ENCODE data around the gene MEGF11.

Gene MEGF11

DNA sequence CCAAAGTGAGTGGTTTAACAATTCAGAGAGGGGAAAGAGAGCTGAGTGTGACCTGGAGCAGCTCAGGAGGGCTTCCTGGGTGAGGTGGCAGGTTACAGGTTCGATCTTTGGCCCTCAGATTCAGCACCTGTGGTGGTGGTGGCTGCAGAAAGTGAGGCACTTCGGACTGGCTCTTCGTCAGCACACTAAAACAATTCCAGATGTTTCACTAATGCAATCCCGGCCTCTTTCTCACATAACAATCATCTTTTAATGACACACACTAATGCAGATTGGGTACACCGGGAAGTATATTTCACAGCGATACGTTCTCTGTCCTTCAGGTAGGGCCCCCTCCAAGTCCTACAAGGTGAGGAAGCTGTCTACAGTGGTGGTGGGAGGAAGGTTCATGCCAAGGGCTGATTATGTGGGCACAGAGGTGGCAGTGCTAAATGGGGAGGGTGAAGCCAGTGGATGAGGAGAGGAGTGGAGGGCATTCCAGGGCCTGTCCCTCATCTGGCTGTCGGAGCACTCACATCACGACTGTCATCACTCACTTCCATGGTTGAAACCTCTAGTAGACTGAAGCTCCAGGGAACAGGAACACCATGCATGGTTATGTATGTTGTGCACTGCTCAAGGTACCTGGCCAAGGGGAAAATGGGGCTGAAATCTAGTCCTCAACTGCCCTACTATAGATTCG is 213.2 kb downstream of the MEGF11 start:
- Histone ChIP-seq H3K9me3 (ENCODE audit: control insufficient read depth, low read length) (no peaks in the 10 kb centered on the region), H3K4me1 (ENCODE audit: control insufficient read depth, insufficient read depth, low read length) (peaks cover 11% of the 10 kb centered on the region), H3K4me3 (ENCODE audit: insufficient read depth, low read depth, low read length) (no peak overlapping the region), H3K36me3 (ENCODE audit: control insufficient read depth, insufficient read depth, low read length) (no peaks in the 10 kb centered on the region), H3K27ac (ENCODE audit: insufficient read depth, low read depth, low read length, poor library complexity, severe bottlenecking) (no peak overlapping the region), H3K27me3 (ENCODE audit: control insufficient read depth, insufficient read depth, low read length, poor library complexity, severe bottlenecking) (no peaks in the 10 kb centered on the region)
- 89 to 92% methylated on average over 10 of the region's 10 CpGs for WGBS, 2 experiments

DNA sequence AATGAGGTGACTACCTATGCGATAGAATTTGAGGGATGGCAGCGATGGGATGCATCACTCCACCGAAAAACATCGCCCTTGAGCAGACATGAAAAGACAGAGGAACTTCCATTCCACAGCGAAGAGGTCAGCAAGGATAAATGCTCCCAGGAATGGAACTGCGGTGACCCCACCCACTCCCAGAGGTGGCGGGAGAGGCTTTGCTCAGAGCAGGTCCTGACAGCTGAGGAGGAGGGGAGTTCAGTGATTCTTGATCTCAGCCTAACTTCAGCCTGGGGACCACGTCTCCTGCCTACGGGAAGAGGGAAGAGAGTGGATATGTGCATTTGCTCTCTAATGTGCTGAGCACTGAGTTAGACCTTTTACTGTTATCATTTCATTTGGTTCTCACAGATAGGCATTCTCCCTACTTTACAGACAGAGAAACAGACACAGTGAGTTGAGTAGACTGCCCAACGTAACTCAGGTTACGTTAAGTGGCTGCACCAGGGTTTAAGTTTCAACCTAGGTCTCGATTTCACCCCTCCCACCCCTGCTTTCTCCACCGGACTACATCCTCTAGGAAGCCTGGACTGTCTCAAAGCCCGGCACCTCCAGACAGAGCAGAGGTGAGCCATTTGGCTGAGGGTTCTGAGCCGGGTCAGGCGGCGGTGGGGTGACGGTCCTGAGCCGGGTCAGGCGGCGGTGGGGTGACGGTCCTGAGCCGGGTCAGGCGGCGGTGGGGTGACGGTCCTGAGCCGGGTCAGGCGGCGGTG is 214.3 kb downstream of the MEGF11 start:
- Histone ChIP-seq H3K27me3 (ENCODE audit: control insufficient read depth, insufficient read depth, low read length, poor library complexity, severe bottlenecking) (no peaks in the 10 kb centered on the region), H3K36me3 (ENCODE audit: control insufficient read depth, insufficient read depth, low read length) (no peaks in the 10 kb centered on the region), H3K4me3 (ENCODE audit: insufficient read depth, low read depth, low read length) (no peak overlapping the region), H3K4me1 (ENCODE audit: control insufficient read depth, insufficient read depth, low read length) (peaks cover 11% of the 10 kb centered on the region), H3K27ac (ENCODE audit: insufficient read depth, low read depth, low read length, poor library complexity, severe bottlenecking) (no peak overlapping the region), H3K9me3 (ENCODE audit: control insufficient read depth, low read length) (no peaks in the 10 kb centered on the region)
- WGBS, 2 experiments, result 63 to 67% methylated on average over 22 to 23 of the region's 29 CpGs

DNA sequence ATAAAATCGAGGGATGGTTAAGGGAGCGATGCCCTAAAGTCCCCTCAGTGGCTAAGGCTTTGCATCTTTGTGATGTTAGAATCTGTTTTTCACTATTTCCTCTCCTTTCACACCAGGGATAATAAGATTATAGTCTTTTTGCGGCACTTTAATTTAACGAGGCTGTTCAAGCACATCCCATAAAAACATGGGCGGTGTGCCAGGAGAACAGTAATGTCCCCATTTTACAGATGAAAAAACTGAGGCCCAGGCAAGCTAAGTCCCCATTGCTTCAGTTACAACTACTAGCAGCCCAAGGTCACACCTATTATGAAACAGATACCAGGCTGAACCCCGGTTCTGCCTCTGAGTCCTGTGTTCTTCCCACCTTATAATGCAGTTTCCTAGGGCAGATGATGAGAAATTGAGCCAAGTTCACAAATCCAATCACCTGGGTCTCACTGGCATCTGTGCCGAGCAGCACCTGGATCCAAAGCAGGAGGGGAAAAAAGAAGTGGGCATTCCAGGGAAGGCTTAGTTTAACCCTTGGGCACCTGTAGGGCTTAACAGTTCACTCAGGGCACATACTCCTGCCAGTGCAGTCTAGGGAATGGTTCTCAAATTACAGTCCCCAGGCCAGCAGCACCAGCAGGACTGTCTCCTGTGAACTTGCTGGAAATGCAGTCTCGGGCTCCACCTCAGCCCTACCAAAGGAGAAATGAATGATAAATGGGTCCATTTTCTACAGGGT is 215.0 kb downstream of the MEGF11 start:
- H3K27me3 ChIP-seq (ENCODE audit: control insufficient read depth, insufficient read depth, low read length, poor library complexity, severe bottlenecking), result no peaks in the 10 kb centered on the region
- no peak overlapping the region for H3K4me3 ChIP-seq (ENCODE audit: insufficient read depth, low read depth, low read length)
- H3K27ac ChIP-seq (ENCODE audit: insufficient read depth, low read depth, low read length, poor library complexity, severe bottlenecking), result no peak overlapping the region
- H3K9me3 ChIP-seq (ENCODE audit: control insufficient read depth, low read length), result no peaks in the 10 kb centered on the region
- 86% methylated on average over 8 of the region's 8 CpGs for WGBS, 2 experiments
- peaks cover 11% of the 10 kb centered on the region for H3K4me1 ChIP-seq (ENCODE audit: control insufficient read depth, insufficient read depth, low read length)
- no peaks in the 10 kb centered on the region for H3K36me3 ChIP-seq (ENCODE audit: control insufficient read depth, insufficient read depth, low read length)

DNA sequence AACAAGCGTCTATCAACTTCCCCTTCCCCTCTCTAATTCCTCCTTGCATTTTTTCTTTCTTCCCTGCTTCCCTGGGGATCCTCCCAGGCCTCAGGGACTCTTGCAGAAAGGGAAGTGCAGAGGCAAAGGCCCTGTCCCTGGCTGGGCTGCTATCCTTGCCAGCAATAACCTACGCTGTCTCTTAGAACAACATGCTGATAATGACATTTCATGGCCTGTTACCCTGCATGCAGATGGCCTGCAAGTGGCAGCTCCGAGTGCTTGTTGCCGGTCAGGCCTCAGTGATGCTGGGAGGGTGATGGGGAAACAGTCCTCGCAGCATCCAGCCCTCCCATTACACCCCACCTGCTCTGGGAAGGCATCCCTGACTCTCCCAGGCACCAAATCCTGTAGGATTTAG is 216.7 kb downstream of the MEGF11 start:
- 74 to 80% methylated on average over 5 of the region's 5 CpGs for WGBS, 2 experiments
- Histone ChIP-seq H3K4me3 (ENCODE audit: insufficient read depth, low read depth, low read length) (no peak overlapping the region), H3K36me3 (ENCODE audit: control insufficient read depth, insufficient read depth, low read length) (no peaks in the 10 kb centered on the region), H3K4me1 (ENCODE audit: control insufficient read depth, insufficient read depth, low read length) (peaks cover 11% of the 10 kb centered on the region), H3K9me3 (ENCODE audit: control insufficient read depth, low read length) (no peaks in the 10 kb centered on the region), H3K27ac (ENCODE audit: insufficient read depth, low read depth, low read length, poor library complexity, severe bottlenecking) (no peak overlapping the region), H3K27me3 (ENCODE audit: control insufficient read depth, insufficient read depth, low read length, poor library complexity, severe bottlenecking) (no peaks in the 10 kb centered on the region)

DNA sequence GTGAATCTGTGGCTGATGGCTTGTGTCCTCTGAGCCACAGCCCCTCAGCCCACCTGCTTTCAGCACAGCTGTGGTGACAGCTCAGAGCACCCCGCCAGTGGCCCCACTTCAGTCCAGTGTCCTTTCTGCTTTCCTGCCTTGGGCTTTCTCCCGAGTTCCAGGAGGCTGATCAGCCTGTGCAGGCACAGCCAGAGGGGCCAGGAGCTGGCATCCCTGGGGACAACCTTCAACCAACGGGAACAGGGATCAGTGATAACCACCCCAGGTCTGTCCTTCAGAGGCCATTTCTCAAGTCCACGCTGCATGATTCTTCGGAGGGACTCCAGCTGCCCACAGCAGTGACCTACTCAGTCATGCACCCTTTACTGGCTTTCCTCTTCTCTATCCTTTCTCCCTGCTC is 217.6 kb downstream of the MEGF11 start:
- H3K4me1 ChIP-seq (ENCODE audit: control insufficient read depth, insufficient read depth, low read length), result peaks cover 11% of the 10 kb centered on the region
- H3K27ac ChIP-seq (ENCODE audit: insufficient read depth, low read depth, low read length, poor library complexity, severe bottlenecking), result no peak overlapping the region
- H3K27me3 ChIP-seq (ENCODE audit: control insufficient read depth, insufficient read depth, low read length, poor library complexity, severe bottlenecking), result no peaks in the 10 kb centered on the region
- 84 to 91% methylated on average over 5 of the region's 5 CpGs for WGBS, 2 experiments
- no peaks in the 10 kb centered on the region for H3K9me3 ChIP-seq (ENCODE audit: control insufficient read depth, low read length)
- no peak overlapping the region for H3K4me3 ChIP-seq (ENCODE audit: insufficient read depth, low read depth, low read length)
- no peaks in the 10 kb centered on the region for H3K36me3 ChIP-seq (ENCODE audit: control insufficient read depth, insufficient read depth, low read length)

DNA sequence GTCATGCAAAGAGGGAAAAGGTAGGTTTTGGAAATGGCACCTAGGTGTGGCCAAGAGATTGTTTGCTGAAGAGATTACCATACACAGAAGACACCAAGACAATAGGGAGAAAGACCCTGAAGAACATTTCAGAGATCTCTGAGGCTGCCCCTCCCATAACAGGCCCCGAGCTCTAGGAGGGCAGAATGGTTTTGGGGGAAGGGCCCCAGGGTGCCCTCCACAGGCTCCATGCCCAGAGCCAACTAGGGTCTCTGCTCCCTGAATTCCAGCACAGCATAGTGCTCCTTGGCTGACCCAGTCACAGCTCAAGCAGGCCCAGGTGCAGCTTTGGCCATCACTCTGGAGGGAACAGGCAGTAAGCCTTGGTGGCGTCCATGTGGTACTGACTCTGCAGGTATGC is 220.4 kb downstream of the MEGF11 start:
- WGBS, 2 experiments, result 95 to 96% methylated on average over 2 of the region's 2 CpGs

DNA sequence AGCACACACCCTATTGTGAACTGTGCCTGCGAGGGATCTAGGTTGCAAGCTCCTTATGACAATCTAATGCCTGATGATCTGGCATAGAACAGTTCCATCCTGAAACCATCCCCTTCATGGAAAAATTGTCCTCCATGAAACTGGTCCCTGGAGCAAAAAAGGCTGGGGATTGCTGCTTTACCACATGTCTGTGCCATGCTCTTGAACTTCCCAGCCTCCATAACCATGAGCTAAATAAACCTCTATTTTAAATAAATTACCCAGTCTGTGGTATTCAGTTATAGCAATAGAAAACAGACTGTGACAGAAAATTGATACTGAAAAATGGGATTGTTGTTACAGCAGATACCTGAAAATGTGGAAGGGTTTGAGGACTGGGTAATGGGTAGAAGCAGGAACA is 221.5 kb downstream of the MEGF11 start:
- 88 to 97% methylated on average over 1 of the region's 1 CpG for WGBS, 2 experiments
- Histone ChIP-seq H3K9me3 (ENCODE audit: control insufficient read depth, low read length) (no peaks in the 10 kb centered on the region), H3K27ac (ENCODE audit: insufficient read depth, low read depth, low read length, poor library complexity, severe bottlenecking) (no peak overlapping the region), H3K4me3 (ENCODE audit: insufficient read depth, low read depth, low read length) (no peak overlapping the region), H3K36me3 (ENCODE audit: control insufficient read depth, insufficient read depth, low read length) (no peaks in the 10 kb centered on the region), H3K27me3 (ENCODE audit: control insufficient read depth, insufficient read depth, low read length, poor library complexity, severe bottlenecking) (no peaks in the 10 kb centered on the region), H3K4me1 (ENCODE audit: control insufficient read depth, insufficient read depth, low read length) (no peaks in the 10 kb centered on the region)

More for the DNA sequence above, 220.4 kb downstream of the MEGF11 start:
- no peaks in the 10 kb centered on the region for H3K36me3 ChIP-seq (ENCODE audit: control insufficient read depth, insufficient read depth, low read length)
- no peak overlapping the region for H3K4me3 ChIP-seq (ENCODE audit: insufficient read depth, low read depth, low read length)
- H3K27me3 ChIP-seq (ENCODE audit: control insufficient read depth, insufficient read depth, low read length, poor library complexity, severe bottlenecking), result no peaks in the 10 kb centered on the region
- no peaks in the 10 kb centered on the region for H3K4me1 ChIP-seq (ENCODE audit: control insufficient read depth, insufficient read depth, low read length)
- H3K27ac ChIP-seq (ENCODE audit: insufficient read depth, low read depth, low read length, poor library complexity, severe bottlenecking), result no peak overlapping the region
- no peaks in the 10 kb centered on the region for H3K9me3 ChIP-seq (ENCODE audit: control insufficient read depth, low read length)

DNA sequence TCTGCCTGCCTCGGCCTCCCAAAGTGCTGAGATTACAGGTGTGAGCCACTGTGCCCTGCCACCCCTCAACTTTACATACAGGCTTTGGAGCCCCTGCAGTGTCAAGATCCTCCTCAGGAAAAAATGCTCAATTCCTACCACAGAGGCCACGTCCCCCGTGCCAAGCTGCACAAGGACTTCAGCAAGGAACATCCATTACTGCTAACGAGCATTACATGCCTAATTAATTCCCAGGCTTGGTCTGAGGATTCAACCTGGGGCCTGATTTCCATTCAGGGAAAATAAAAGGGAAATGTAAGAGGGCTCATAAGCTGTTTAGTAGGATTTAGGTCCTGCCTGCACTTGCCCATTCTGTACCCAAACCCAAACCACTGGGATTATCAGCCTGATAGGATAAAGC is 222.9 kb downstream of the MEGF11 start:
- WGBS, 2 experiments, result 88 to 95% methylated on average over 4 of the region's 4 CpGs
- Histone ChIP-seq H3K9me3 (ENCODE audit: control insufficient read depth, low read length) (no peaks in the 10 kb centered on the region), H3K36me3 (ENCODE audit: control insufficient read depth, insufficient read depth, low read length) (no peaks in the 10 kb centered on the region)

DNA sequence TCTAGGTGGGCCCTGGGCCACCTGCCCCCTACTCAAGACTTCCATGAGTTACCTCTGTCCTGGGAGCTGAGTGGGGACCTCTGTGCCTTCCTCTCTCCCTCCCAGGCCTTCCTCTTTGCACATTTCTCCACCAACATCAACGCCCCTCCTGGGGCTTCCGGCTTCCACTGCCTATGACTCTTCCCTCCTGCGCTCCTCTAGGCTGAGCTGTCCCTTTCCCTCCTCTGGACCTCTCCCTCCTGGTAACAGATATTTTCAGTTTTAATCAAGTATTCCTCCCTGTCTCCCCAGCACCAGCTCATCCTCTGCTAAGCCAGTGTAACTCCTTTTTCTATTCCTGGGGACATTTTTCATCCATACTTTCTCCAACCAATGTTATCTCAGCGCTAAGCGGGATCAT is 223.9 kb downstream of the MEGF11 start:
- 90 to 93% methylated on average over 5 of the region's 5 CpGs for WGBS, 2 experiments
- peaks cover 9% of the 10 kb centered on the region for H3K4me1 ChIP-seq (ENCODE audit: control insufficient read depth, insufficient read depth, low read length)
- H3K27ac ChIP-seq (ENCODE audit: insufficient read depth, low read depth, low read length, poor library complexity, severe bottlenecking), result no peak overlapping the region
- H3K36me3 ChIP-seq (ENCODE audit: control insufficient read depth, insufficient read depth, low read length), result no peaks in the 10 kb centered on the region
- no peak overlapping the region for H3K4me3 ChIP-seq (ENCODE audit: insufficient read depth, low read depth, low read length)
- H3K27me3 ChIP-seq (ENCODE audit: control insufficient read depth, insufficient read depth, low read length, poor library complexity, severe bottlenecking), result no peaks in the 10 kb centered on the region
- no peaks in the 10 kb centered on the region for H3K9me3 ChIP-seq (ENCODE audit: control insufficient read depth, low read length)

More for the DNA sequence above, 222.9 kb downstream of the MEGF11 start:
- Histone ChIP-seq H3K27me3 (ENCODE audit: control insufficient read depth, insufficient read depth, low read length, poor library complexity, severe bottlenecking) (no peaks in the 10 kb centered on the region), H3K27ac (ENCODE audit: insufficient read depth, low read depth, low read length, poor library complexity, severe bottlenecking) (no peak overlapping the region), H3K4me3 (ENCODE audit: insufficient read depth, low read depth, low read length) (no peak overlapping the region), H3K4me1 (ENCODE audit: control insufficient read depth, insufficient read depth, low read length) (peaks cover 2% of the 10 kb centered on the region)

DNA sequence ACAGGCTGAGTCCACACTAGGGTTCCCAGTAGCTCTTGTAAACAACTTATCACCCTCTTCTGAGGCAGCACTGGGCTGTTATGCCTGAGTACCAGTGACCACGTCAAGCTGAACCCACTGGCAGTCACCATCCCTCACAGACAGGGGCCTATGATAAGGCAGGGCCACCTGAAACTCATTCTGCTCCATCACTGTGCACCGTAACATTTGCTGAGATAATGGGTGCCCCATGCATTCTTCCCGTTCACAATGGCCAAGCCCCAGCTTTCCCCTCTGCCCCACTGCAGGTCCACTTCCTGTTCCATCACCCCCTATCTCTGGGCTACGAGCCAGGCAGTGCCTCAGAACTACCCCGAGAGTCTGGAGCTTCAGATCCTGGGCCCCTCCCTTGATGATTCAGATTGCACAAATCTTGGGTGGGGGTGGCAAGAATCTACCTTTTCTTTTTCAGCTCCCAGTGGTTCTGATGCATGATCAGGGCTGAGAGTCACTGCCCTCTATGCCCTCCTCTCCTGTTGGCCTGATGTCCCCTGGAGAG is 226.2 kb downstream of the MEGF11 start:
- no peaks in the 10 kb centered on the region for H3K9me3 ChIP-seq (ENCODE audit: control insufficient read depth, low read length)

More for the DNA sequence above, 226.2 kb downstream of the MEGF11 start:
- H3K27me3 ChIP-seq (ENCODE audit: control insufficient read depth, insufficient read depth, low read length, poor library complexity, severe bottlenecking), result no peaks in the 10 kb centered on the region
- no peak overlapping the region for H3K4me3 ChIP-seq (ENCODE audit: insufficient read depth, low read depth, low read length)
- H3K4me1 ChIP-seq (ENCODE audit: control insufficient read depth, insufficient read depth, low read length), result peaks cover 15% of the 10 kb centered on the region
- 87 to 93% methylated on average over 5 of the region's 5 CpGs for WGBS, 2 experiments
- no peaks in the 10 kb centered on the region for H3K36me3 ChIP-seq (ENCODE audit: control insufficient read depth, insufficient read depth, low read length)
- H3K27ac ChIP-seq (ENCODE audit: insufficient read depth, low read depth, low read length, poor library complexity, severe bottlenecking), result no peak overlapping the region
